HK-2 (cell line): Measurements from ENCODE around the gene TMEM116.
"Not testable (repeated sequence)": the region's sequence is repeated elsewhere in the genome, so short reads cannot be mapped to it uniquely, and the experiment has no call there.

Experiments used
- DNase-seq: peaks from one replicate; pipeline ENCODE4 v3.0.0-alpha.2; 2018; ENCODE audit not compliant: unreplicated experiment

Gene TMEM116

GRCh38 chr12:112009596-112009995, 3.4 kb downstream of the TMEM116 start:
- DNase-seq, result not testable (repeated sequence)

DNA sequence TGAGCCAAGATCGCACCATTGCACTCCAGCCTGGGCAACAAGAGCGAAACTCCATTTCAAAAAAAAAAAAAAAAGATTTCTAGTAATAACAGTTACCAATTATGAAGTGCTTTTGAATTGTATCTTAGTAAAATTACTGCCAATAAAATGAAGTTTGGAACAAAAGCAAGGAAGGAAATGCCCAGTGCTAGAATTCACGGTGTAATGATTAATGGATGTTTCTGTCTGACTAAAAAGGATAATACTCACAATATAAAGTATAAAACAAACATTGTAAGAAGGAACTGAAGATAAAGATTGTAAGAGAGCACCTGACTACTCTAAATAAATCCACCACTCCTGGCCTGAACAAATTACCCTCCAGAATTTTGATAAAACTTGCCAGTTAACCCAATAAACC, 4.0 kb downstream of the TMEM116 start:
- no peak for DNase-seq

DNA sequence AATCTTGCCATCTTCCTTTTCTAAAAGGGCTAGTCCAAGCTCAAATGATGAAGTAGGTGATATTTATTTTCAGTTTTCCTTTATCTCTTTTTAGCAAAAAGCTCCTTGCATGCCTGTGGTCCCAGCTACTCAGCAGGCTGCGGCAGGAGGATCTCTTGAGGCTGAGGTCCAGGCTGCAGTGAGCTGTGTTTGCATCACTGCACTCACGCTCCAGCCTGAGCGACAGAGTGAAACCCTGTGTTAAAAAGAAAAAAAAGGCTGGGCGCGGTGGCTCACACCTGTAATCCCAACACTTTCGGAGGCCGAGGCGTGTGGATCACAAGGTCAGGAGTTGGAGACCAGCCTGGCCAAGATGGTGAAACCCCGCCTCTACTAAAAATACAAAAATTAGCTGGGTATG, 5.0 kb downstream of the TMEM116 start:
- DNase-seq, result no peak

- no peak for DNase-seq
Measured at GRCh38 chr12:112005419-112006395, 7.3 kb downstream of the TMEM116 start.

DNA sequence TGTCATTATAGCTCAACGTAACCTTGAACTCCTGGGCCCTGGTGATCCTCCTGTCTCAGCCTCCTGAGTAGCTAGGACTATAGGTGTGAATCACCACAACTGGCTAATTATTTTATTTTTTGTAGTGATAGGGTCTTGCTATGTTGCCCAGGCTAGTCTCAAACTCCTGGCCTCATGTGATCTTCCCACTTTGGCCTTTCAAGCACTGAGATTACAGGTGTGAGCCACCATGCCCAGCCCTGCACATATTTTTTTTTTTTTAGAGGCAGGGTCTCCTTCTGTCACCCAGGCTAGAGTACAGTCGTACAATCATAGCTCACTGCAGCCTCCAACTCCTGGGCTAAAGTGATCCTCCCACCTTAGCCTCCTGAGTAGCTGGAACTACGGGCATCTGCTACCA, 8.9 kb downstream of the TMEM116 start:
- no peak for DNase-seq

DNA sequence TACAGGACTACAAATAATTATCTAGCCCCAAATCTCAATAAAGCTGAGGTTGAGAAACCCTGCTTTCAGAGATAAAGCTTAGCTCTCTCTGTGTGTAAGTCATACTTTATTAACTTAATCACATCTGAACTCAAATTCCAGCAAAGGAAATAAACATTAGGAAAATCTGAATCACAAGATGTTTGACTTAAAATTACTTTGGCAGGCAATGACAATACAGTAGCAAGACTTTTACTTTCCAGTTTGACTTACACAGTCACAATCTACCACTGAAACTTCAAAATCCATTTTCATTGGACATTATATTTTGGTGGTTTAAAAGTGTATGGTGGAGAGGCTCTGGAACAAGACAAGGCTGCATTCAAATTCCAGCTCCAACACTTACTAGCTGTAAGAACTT, 11.4 kb downstream of the TMEM116 start:
- no peak for DNase-seq

DNA sequence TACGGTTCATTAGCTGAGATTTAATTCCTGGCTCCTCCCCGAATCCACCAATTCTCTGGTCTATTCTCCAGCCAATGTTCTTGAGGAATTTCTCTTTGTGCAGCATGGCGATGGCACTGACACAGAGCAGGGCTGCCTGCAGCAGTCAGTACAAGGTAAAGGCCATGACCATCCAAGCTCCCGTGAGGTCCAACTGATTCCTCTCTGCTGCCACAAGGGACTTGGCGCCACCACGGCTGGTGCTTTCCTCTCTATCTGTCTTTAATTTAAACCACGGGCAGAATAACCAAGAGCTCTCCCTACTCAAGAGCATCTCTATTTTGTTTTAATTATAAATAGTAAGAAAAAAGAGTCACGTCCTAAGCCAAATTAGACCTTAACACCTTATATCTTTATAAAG, 12.1 kb downstream of the TMEM116 start:
- no peak for DNase-seq

- DNase-seq, result not testable (repeated sequence)
Measured at GRCh38 chr12:111999129-111999528, 13.8 kb downstream of the TMEM116 start.

- no peak for DNase-seq
Measured at GRCh38 chr12:111998015-111998414, 14.9 kb downstream of the TMEM116 start.

DNA sequence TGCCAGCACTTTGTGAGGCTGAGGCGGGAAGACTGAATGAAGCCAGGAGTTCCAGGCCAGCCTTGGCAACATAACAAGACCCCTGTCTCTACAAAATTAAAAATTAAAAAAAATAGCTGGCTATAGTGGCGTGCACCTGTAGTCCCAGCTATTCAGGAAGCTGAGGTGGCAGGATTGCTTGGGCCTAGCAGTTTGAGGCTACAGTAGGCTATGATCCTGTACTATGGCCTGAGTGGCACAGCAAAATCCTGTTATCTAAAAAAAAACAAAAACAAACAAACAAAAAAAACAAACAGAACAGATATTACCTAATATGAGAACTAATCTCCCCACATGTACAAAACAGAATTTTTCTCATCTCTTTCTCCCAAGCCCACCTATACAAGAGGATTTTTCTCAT, 15.7 kb downstream of the TMEM116 start:
- DNase-seq, result no peak

GRCh38 chr12:111995782-111996480, 17.0 kb downstream of the TMEM116 start:
- no peak for DNase-seq

- not testable (repeated sequence) for DNase-seq
Measured at GRCh38 chr12:111994211-111995111, 18.5 kb downstream of the TMEM116 start.

DNA sequence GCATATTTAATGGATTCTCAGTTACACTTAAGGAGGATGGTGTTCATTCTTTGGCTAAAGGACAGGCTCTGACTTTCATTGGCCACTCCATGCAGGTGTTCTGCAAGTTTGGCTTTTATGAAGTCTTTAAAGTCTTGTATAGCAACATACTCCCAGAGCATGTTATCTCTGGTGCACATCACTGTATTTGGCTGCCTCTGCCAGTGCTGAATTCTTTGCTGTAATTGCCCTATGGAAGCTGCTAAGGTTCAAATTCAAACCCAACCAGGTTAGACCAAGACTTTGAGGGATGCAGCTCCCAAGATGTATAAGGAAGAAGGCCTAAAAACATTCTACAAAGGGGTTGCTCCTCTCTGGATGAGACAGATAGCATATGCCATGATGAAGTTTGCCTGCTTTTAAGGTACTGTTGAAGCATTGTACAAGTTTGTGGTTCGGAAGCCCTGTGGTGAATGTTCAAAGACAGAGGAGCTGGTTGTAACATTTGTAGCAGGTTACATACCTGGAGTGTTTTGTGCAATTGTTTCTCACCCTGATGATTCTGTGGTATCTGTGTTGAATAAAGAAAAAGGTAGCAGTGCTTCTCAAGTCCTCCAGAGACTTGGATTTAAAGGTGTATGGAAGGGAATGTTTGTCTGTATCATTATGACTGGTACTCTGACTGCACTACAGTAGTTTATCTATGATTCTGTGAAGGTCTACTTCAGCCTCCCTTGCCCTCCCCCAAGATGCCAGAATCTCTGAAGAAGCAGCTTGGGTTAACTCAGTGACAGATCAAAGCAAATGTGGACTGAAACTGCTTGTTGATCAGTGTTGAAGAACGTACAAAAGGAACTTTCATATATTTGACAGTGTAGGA, 19.4 kb downstream of the TMEM116 start:
- DNase-seq, result no peak

GRCh38 chr12:111992464-111992863, 20.5 kb downstream of the TMEM116 start:
- no peak for DNase-seq

- no peak for DNase-seq
Measured at GRCh38 chr12:111991946-111992345, 21.0 kb downstream of the TMEM116 start.

- DNase-seq, result no peak
Measured at GRCh38 chr12:111991535-111991934, 21.4 kb downstream of the TMEM116 start.

DNA sequence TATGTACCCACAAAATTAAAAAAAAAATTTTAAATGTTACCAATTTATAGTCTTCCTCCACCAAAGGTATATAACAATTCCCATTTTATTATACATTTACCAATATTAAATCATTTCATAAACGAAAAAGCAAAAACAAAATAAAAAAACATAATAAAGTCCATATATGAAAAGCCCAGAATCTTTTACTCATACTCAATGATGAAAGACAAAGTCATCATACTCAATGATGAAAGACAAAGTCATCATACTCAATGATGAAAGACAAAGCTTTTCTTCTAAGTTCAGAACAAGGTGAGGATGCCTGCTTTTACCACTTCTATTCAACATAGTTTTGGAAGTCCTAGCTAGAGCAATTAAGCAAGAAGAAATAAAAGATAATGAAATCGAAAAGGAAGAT, 28.1 kb downstream of the TMEM116 start:
- no peak for DNase-seq

DNA sequence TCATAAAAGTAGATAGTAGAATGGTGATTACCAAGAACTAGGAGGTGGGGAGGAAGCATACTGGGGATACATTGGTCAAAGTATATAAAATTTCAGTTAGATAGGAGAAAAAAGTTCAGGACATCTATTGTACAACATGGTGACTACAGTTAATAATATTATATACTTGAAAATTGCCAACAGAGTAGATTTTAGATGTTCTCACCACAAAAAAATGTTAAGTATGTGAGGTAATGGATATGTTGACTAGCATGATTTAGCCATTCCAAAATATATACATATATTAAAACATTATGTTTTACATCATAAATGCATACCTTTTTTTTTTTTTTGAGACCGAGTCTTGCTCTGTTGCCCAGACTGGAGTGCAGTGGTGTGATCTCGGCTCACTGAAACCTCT, 31.0 kb downstream of the TMEM116 start:
- no peak for DNase-seq

- no peak for DNase-seq
Measured at GRCh38 chr12:111980598-111980997, 32.4 kb downstream of the TMEM116 start.

GRCh38 chr12:111978545-111978944, 34.4 kb downstream of the TMEM116 start:
- DNase-seq, result no peak

DNA sequence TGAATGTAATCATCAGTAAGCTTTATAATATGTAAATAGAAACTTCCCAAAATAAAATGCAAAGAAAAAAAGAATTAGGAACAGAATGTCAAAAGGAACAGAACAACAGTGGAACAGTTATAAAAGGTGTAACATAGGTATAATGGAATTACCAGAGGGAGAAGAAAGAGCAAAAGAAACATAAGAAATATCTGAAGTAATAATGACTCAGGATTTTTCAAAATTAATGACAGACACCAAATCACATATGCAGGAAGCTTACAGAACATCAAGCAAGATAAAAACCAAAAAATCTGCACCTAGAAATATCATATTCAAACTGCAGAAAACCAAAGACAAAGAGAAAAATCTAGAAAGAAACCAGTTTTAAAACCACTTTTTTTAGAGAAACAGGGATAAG, 36.1 kb downstream of the TMEM116 start:
- DNase-seq, result no peak
